Spleen (tissue), 11 donors: Measurements from ENCODE around the gene PSD2. TPM values are rescaled to one million over a fixed set of nuclear protein-coding genes. Genes with fewer than 3 reads are reported as not detected.
A peak's percentile ranks its signal among the peaks of the same experiment; 100 is the strongest.

Source experiments
- DNase-seq: peaks from one replicate; pipeline ENCODE4 v3.0.0-alpha.2; 2020
- H3K27ac ChIP-seq, 8 donors: fragments of 200-600 bp; sonication (generic) in 7 of 8; 1 replicate in 4 of 8; 2 replicates in 4 of 8; pipeline versions ENCODE4 v1.5.0 to v1.8.0; 2016 to 2021; ENCODE audit warnings: inconsistent platforms in 4 of 8, mild to moderate bottlenecking in 4 of 8, moderate library complexity in 1 of 8
- H3K27me3 ChIP-seq, 7 donors: fragments of 200-600 bp; sonication (generic) in 6 of 7; replicated peaks in 1 of 7; 1 replicate in 4 of 7; 2 replicates in 3 of 7; pipeline versions ENCODE4 v1.5.0 to v1.8.0; 2016 to 2021; ENCODE audit warnings: inconsistent platforms in 3 of 7, mild to moderate bottlenecking in 1 of 7
- H3K36me3 ChIP-seq, 6 donors: fragments of 200-600 bp; sonication (generic) in 5 of 6; 1 replicate in 4 of 6; 2 replicates in 2 of 6; pipeline versions ENCODE4 v1.5.0 to v1.8.0; 2016 to 2021; ENCODE audit warnings: inconsistent platforms in 2 of 6
- H3K4me1 ChIP-seq, 6 donors: fragments of 200-600 bp; sonication (generic) in 5 of 6; 1 replicate in 3 of 6; 2 replicates in 3 of 6; pipeline versions ENCODE4 v1.5.0 to v1.8.0; 2016 to 2021; ENCODE audit warnings: inconsistent platforms in 3 of 6
- H3K4me3 ChIP-seq, 8 donors: fragments of 200-600 bp; sonication (generic) in 7 of 8; 1 replicate in 4 of 8; 2 replicates in 4 of 8; pipeline versions ENCODE4 v1.5.0 to v1.8.0; 2016 to 2021; ENCODE audit warnings: inconsistent platforms in 4 of 8, mild to moderate bottlenecking in 4 of 8, moderate library complexity in 2 of 8
- H3K9me3 ChIP-seq, 8 donors: fragments of 200-600 bp; sonication (generic) in 7 of 8; 1 replicate in 4 of 8; 2 replicates in 4 of 8; pipeline versions ENCODE4 v1.5.0 to v1.8.0; 2016 to 2021; ENCODE audit warnings: inconsistent platforms in 4 of 8
- CTCF ChIP-seq, 11 experiments: fragments of 200-600 bp in 7 of 11; fragments of 450-650 bp in 4 of 11; sonication (generic) in 4 of 11; IDR thresholded peaks in 8 of 11; conservative IDR thresholded peaks in 3 of 11; 1 replicate in 7 of 11; 2 replicates in 4 of 11; pipeline versions ENCODE4 v1.4.0 to v1.8.0; 2016 to 2021; ENCODE audit warnings: antibody characterized with exemption in 11 of 11, inconsistent platforms in 4 of 11, mild to moderate bottlenecking in 1 of 11
- POLR2A ChIP-seq, 3 donors: fragments of 450-650 bp; IDR thresholded peaks; one replicate each; pipeline ENCODE4 v1.5.1; 2017; ENCODE audit warnings: antibody characterized with exemption in 3 of 3, mild to moderate bottlenecking in 1 of 3
- POLR2AphosphoS5 ChIP-seq, 3 donors: sonication (generic); formaldehyde crosslinking; IDR thresholded peaks; one replicate each; pipeline ENCODE4 v1.5.1; 2017; ENCODE audit warnings: antibody characterized with exemption in 3 of 3
- WGBS, 5 donors: extraction: QIAGEN DNeasy Blood & Tissue Kit in 3 of 5; methylation state at CpG; one replicate each; pipeline versions ENCODE4 v1.1.5 to v1.1.7; 2013 to 2018; 5-methylcytosine and 5-hydroxymethylcytosine counted together
- intact Hi-C: fragments of 100-400 bp; cut with DNase I; formaldehyde crosslinking; loops from one replicate; pipeline ENCODE4 v1.15.0; 2023; ENCODE audit warnings: low total_unique reads
- polyA plus RNA-seq, 3 donors: library from polyadenylated mRNA; stranded (reverse); fragments of 200-250 nt; gene quantifications; one replicate each; pipeline ENCODE4 v1.2.1, GENCODE V29; 2013
- total RNA-seq, 7 donors: library from RNA; depleted of rRNA in 3 of 7; stranded (reverse); fragments of >200 nt in 3 of 7; fragmentation: NEBNext Ultra II Directional in 4 of 7; extraction: Animal tissue kit (Norgen Biotek cat#: 25700) in 4 of 7; gene quantifications; one replicate each; pipeline versions ENCODE4 v1.1.0 to v1.2.1, GENCODE V29; 2016 to 2021
- donor health status: healthy with polysubstance abuse.
- donor health status: DM: no; HTN: no; CAD: no; lungs with moderate emphysema.
- donor health status: DM: no; HTN: no; CAD: no.
- donor health status: Bipolar disorder and iron deficiency.
- donor health status: healthy.
- donor health status: DM: no; HTN: no; CAD: no.
- donor health status: DM: yes; HTN: yes; CAD: no.

PSD2 gene
- total and polyA plus RNA-seq, 10 donors = 0.03 to 0.42 (median 0.21) TPM; not detected in 1

GRCh38 chr5:139861021-139861888 lies 65.6 kb downstream of the PSD2 start:
- H3K9me3 ChIP-seq = no peaks in the 10 kb centered on the region
- 78 to 87% (median 84%) methylated on average over 14 to 15 of the region's 15 CpGs for WGBS, 5 donors
- H3K4me1 ChIP-seq = peaks cover 0 to 30% (median 7%) of the 10 kb centered on the region in 6 donors
- DNase-seq = no peak
- H3K4me3 ChIP-seq = no peak overlapping the region
- no peaks in the 10 kb centered on the region for H3K36me3 ChIP-seq
- H3K27me3 ChIP-seq = no peaks in the 10 kb centered on the region
- no peak for TF ChIP-seq POLR2AphosphoS5 (IDR thresholded peaks at IDR 0.05)
- no peak for TF ChIP-seq CTCF (IDR thresholded peaks at IDR 0.05 in 8 of 11, conservative IDR thresholded peaks at IDR 0.05 in 3 of 11)
- TF ChIP-seq POLR2A (IDR thresholded peaks at IDR 0.05) = no peak
- peak overlapping the region in 4 of 8 donors; percentile 13 to 48 (median 34) for H3K27ac ChIP-seq
- intact Hi-C loops = loop anchor here (5.0 kb wide), 1 partner anchor 74 kb away; no protein-coding TSS in a partner anchor

GRCh38 chr5:139861889-139862207 lies 66.2 kb downstream of the PSD2 start:
- H3K4me1 ChIP-seq = peaks cover 0 to 30% (median 7%) of the 10 kb centered on the region in 6 donors
- no peaks in the 10 kb centered on the region for H3K27me3 ChIP-seq
- intact Hi-C loops = loop anchor here (5.0 kb wide), 1 partner anchor 75 kb away; no protein-coding TSS in a partner anchor
- H3K4me3 ChIP-seq = no peak overlapping the region
- peak overlapping the region in 4 of 8 donors; percentile 13 to 48 (median 34) for H3K27ac ChIP-seq
- no peaks in the 10 kb centered on the region for H3K36me3 ChIP-seq
- 74 to 93% (median 88%) methylated on average over 4 of the region's 4 CpGs for WGBS, 5 donors
- H3K9me3 ChIP-seq = no peaks in the 10 kb centered on the region
- no peak for DNase-seq
- TF ChIP-seq POLR2A (IDR thresholded peaks at IDR 0.05) = no peak
- TF ChIP-seq CTCF (IDR thresholded peaks at IDR 0.05 in 8 of 11, conservative IDR thresholded peaks at IDR 0.05 in 3 of 11) = no peak

GRCh38 chr5:139862313-139862712 lies 66.7 kb downstream of the PSD2 start:
- TF ChIP-seq POLR2AphosphoS5 (IDR thresholded peaks at IDR 0.05) (no peak), CTCF (IDR thresholded peaks at IDR 0.05 in 8 of 11, conservative IDR thresholded peaks at IDR 0.05 in 3 of 11) (no peak)
- Histone ChIP-seq H3K9me3 (no peaks in the 10 kb centered on the region), H3K27me3 (no peaks in the 10 kb centered on the region), H3K27ac (peak overlapping the region in 4 of 8 donors; percentile 13 to 48 (median 40)), H3K36me3 (no peaks in the 10 kb centered on the region), H3K4me3 (no peak overlapping the region), H3K4me1 (peaks cover 0 to 30% (median 7%) of the 10 kb centered on the region in 6 donors)
- intact Hi-C loops = loop anchor here (5.0 kb wide), 1 partner anchor 75 kb away; no protein-coding TSS in a partner anchor
- WGBS, 5 donors = 72 to 89% (median 76%) methylated on average over 2 of the region's 2 CpGs; no CpG with 5 or more reads in 1 of the 5 donors
- DNase-seq = no peak

GRCh38 chr5:139862803-139863202 lies 67.2 kb downstream of the PSD2 start:
- H3K9me3 ChIP-seq = no peaks in the 10 kb centered on the region
- no peak for TF ChIP-seq POLR2AphosphoS5 (IDR thresholded peaks at IDR 0.05)
- TF ChIP-seq POLR2A (IDR thresholded peaks at IDR 0.05) = no peak
- H3K27me3 ChIP-seq = no peaks in the 10 kb centered on the region
- no peaks in the 10 kb centered on the region for H3K36me3 ChIP-seq
- peak overlapping the region in 4 of 8 donors; percentile 32 to 44 (median 38) for H3K27ac ChIP-seq
- DNase-seq = no peak
- 72 to 91% (median 85%) methylated on average over 2 of the region's 2 CpGs for WGBS, 5 donors
- intact Hi-C loops = loop anchor here (5.0 kb wide), 1 partner anchor 76 kb away; no protein-coding TSS in a partner anchor
- no peak overlapping the region for H3K4me3 ChIP-seq
- H3K4me1 ChIP-seq = peaks cover 0 to 30% (median 7%) of the 10 kb centered on the region in 6 donors
